ENCODE results near the gene MIEF2. TPM values are rescaled to one million over a fixed set of nuclear protein-coding genes. Genes with fewer than 3 reads are reported as not detected.

MIEF2 gene
- polyA plus RNA-seq, 2 of the 4 experiments (the other 2 are of a cell fraction): 3.7 to 8.5 TPM

DNA sequence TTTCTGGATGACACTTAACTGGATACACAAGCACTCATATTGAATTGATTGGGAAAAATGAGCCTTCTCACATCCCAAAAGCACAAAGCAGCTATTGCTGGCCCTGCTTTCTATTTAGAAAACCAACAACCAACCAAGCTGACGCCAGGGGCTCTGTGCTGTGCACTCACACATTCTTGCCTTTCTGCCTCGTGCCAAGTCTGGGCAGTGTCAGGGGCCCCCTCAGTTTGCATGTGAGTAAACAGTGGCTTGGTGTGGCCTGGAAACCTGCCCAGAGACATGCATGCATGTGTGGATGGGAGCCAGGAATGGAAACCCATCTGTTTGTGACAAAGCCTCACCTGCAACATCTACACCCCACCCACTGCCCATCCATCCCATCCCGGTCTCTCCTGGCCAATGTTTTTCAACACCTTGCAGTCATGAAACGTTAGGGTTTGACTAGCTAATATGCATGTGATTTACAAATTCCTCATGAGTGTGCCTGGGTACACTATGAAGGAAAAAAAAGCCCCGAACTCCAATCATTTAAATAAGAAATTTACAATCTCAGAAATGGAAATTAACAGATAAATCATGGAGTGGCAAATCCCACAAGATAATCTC lies 20.4 kb downstream of the MIEF2 start:
- no peak for DNase-seq (ENCODE audit: low read depth in 1 of 2, low spot score in 1 of 2)
- H3K4me3 ChIP-seq: no peak overlapping the region
- ATAC-seq: no peak
- FAIRE-seq: no peak
- ChIA-PET CTCF (interaction anchor here (1.3 to 4.3 kb wide), 2 partner anchors 16 to 32 kb away, joined by 3 to 16 read pairs; no protein-coding TSS in a partner anchor), POLR2A (no interaction called here)
- no peak overlapping the region for H3K4me2 ChIP-seq
- H3K4me1 ChIP-seq: peaks cover 3% of the 10 kb centered on the region; the same call in 1 of the 3 replicates
- no peak overlapping the region for H3K27ac ChIP-seq
- no peaks in the 10 kb centered on the region for H3K9me3 ChIP-seq
- TF ChIP-seq FOXS1 (CRISPR knock-in tag; IDR thresholded peaks at IDR 0.05) (no peak), ZSCAN20 (CRISPR knock-in tag; IDR thresholded peaks at IDR 0.05) (no peak), MAFK (IDR thresholded peaks at IDR 0.05; ENCODE audit: partially characterized antibody) (no peak), CHD4 (IDR thresholded peaks at IDR 0.05; ENCODE audit: borderline replicate concordance) (no peak), MYC (IDR thresholded peaks at IDR 0.05; ENCODE audit: borderline replicate concordance, low read length) (no peak), TFCP2L1 (CRISPR knock-in tag; IDR thresholded peaks at IDR 0.05) (no peak), GATA3 (IDR thresholded peaks at IDR 0.05; ENCODE audit: borderline replicate concordance) (no peak), CEBPB (IDR thresholded peaks at IDR 0.05) (no peak), HOXA7 (CRISPR knock-in tag; IDR thresholded peaks at IDR 0.05) (no peak), EHF (CRISPR knock-in tag; IDR thresholded peaks at IDR 0.05) (no peak), MAZ (IDR thresholded peaks at IDR 0.05; ENCODE audit: borderline replicate concordance, low read depth, low read length) (no peak)
- TF ChIP-seq, protein P1, sequence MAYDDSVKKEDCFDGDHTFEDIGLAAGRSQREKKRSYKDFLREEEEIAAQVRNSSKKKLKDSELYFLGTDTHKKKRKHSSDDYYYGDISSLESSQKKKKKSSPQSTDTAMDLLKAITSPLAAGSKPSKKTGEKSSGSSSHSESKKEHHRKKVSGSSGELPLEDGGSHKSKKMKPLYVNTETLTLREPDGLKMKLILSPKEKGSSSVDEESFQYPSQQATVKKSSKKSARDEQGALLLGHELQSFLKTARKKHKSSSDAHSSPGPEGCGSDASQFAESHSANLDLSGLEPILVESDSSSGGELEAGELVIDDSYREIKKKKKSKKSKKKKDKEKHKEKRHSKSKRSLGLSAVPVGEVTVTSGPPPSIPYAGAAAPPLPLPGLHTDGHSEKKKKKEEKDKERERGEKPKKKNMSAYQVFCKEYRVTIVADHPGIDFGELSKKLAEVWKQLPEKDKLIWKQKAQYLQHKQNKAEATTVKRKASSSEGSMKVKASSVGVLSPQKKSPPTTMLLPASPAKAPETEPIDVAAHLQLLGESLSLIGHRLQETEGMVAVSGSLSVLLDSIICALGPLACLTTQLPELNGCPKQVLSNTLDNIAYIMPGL (CRISPR knock-in tag; IDR thresholded peaks at IDR 0.05; ENCODE audit: borderline replicate concordance): no peak
- TF ChIP-seq, protein P2, sequence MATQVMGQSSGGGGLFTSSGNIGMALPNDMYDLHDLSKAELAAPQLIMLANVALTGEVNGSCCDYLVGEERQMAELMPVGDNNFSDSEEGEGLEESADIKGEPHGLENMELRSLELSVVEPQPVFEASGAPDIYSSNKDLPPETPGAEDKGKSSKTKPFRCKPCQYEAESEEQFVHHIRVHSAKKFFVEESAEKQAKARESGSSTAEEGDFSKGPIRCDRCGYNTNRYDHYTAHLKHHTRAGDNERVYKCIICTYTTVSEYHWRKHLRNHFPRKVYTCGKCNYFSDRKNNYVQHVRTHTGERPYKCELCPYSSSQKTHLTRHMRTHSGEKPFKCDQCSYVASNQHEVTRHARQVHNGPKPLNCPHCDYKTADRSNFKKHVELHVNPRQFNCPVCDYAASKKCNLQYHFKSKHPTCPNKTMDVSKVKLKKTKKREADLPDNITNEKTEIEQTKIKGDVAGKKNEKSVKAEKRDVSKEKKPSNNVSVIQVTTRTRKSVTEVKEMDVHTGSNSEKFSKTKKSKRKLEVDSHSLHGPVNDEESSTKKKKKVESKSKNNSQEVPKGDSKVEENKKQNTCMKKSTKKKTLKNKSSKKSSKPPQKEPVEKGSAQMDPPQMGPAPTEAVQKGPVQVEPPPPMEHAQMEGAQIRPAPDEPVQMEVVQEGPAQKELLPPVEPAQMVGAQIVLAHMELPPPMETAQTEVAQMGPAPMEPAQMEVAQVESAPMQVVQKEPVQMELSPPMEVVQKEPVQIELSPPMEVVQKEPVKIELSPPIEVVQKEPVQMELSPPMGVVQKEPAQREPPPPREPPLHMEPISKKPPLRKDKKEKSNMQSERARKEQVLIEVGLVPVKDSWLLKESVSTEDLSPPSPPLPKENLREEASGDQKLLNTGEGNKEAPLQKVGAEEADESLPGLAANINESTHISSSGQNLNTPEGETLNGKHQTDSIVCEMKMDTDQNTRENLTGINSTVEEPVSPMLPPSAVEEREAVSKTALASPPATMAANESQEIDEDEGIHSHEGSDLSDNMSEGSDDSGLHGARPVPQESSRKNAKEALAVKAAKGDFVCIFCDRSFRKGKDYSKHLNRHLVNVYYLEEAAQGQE (IDR thresholded peaks at IDR 0.05): no peak
- TF ChIP-seq, protein P3, sequence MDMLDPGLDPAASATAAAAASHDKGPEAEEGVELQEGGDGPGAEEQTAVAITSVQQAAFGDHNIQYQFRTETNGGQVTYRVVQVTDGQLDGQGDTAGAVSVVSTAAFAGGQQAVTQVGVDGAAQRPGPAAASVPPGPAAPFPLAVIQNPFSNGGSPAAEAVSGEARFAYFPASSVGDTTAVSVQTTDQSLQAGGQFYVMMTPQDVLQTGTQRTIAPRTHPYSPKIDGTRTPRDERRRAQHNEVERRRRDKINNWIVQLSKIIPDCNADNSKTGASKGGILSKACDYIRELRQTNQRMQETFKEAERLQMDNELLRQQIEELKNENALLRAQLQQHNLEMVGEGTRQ (IDR thresholded peaks at IDR 0.05): no peak
- TF ChIP-seq, protein P4, sequence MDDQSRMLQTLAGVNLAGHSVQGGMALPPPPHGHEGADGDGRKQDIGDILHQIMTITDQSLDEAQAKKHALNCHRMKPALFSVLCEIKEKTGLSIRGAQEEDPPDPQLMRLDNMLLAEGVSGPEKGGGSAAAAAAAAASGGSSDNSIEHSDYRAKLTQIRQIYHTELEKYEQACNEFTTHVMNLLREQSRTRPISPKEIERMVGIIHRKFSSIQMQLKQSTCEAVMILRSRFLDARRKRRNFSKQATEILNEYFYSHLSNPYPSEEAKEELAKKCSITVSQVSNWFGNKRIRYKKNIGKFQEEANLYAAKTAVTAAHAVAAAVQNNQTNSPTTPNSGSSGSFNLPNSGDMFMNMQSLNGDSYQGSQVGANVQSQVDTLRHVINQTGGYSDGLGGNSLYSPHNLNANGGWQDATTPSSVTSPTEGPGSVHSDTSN (IDR thresholded peaks at IDR 0.05): no peak
- TF ChIP-seq, protein P5, sequence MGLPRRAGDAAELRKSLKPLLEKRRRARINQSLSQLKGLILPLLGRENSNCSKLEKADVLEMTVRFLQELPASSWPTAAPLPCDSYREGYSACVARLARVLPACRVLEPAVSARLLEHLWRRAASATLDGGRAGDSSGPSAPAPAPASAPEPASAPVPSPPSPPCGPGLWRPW (IDR thresholded peaks at IDR 0.05): no peak
- 71% methylated on average over 5 of the region's 5 CpGs for WGBS (ENCODE audit: missing lambda C conversion rate)

DNA sequence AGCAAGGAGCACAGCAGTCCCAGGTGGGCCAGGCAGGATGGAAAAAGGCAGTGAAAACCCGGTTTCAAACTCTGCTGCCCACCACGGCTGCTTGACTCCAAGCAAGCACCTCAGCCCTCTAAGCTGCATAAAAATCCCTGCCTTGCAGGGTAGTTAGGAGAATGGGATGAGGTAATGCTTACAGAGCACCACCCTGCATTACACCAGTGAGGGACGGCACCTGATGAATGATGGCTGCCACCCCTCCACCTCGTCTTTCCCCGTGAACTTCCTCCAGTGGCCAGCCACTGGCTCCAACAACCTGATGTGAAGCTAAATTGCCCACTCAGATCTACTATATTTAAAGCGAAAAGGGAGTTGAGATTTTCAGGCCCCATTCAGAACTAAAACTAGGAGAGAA lies 21.3 kb downstream of the MIEF2 start:
- ATAC-seq (no peak), FAIRE-seq (peak; percentile 65), DNase-seq (ENCODE audit: low read depth in 1 of 2, low spot score in 1 of 2) (no peak)
- H3K4me1 ChIP-seq: peaks cover 3% of the 10 kb centered on the region; the same call in 1 of the 3 replicates
- H3K4me2 ChIP-seq: no peak overlapping the region
- no peak overlapping the region for H3K4me3 ChIP-seq
- 91% methylated on average over 6 of the region's 6 CpGs for WGBS (ENCODE audit: missing lambda C conversion rate)
- H3K9me3 ChIP-seq: no peaks in the 10 kb centered on the region
- TF ChIP-seq, protein P6, sequence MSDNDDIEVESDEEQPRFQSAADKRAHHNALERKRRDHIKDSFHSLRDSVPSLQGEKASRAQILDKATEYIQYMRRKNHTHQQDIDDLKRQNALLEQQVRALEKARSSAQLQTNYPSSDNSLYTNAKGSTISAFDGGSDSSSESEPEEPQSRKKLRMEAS (IDR thresholded peaks at IDR 0.05): no peak
- TF ChIP-seq ZSCAN20 (CRISPR knock-in tag; IDR thresholded peaks at IDR 0.05) (no peak), FOSB (CRISPR knock-in tag; IDR thresholded peaks at IDR 0.05) (no peak)
- TF ChIP-seq, protein P7, sequence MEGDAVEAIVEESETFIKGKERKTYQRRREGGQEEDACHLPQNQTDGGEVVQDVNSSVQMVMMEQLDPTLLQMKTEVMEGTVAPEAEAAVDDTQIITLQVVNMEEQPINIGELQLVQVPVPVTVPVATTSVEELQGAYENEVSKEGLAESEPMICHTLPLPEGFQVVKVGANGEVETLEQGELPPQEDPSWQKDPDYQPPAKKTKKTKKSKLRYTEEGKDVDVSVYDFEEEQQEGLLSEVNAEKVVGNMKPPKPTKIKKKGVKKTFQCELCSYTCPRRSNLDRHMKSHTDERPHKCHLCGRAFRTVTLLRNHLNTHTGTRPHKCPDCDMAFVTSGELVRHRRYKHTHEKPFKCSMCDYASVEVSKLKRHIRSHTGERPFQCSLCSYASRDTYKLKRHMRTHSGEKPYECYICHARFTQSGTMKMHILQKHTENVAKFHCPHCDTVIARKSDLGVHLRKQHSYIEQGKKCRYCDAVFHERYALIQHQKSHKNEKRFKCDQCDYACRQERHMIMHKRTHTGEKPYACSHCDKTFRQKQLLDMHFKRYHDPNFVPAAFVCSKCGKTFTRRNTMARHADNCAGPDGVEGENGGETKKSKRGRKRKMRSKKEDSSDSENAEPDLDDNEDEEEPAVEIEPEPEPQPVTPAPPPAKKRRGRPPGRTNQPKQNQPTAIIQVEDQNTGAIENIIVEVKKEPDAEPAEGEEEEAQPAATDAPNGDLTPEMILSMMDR (IDR thresholded peaks at IDR 0.05): no peak
- TF ChIP-seq, protein P8, sequence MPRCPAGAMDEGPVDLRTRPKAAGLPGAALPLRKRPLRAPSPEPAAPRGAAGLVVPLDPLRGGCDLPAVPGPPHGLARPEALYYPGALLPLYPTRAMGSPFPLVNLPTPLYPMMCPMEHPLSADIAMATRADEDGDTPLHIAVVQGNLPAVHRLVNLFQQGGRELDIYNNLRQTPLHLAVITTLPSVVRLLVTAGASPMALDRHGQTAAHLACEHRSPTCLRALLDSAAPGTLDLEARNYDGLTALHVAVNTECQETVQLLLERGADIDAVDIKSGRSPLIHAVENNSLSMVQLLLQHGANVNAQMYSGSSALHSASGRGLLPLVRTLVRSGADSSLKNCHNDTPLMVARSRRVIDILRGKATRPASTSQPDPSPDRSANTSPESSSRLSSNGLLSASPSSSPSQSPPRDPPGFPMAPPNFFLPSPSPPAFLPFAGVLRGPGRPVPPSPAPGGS (IDR thresholded peaks at IDR 0.05): no peak
- CTCF ChIA-PET: interaction anchor here (1.1 to 4.3 kb wide), 3 partner anchors 11 to 33 kb away, joined by 3 to 16 read pairs (median 5); no protein-coding TSS in a partner anchor
- H3K27ac ChIP-seq: no peak overlapping the region
- POLR2A ChIA-PET: no interaction called here

All from A549 (cell line).